RWPE2 (cell line): ENCODE results near the gene C15orf40.

Experiments used
- ATAC-seq: fragments of 200-7000 bp; cut with Tn5 transposase; 3 replicates; pipeline ENCODE4 v1.9.1; 2021; ENCODE audit warnings: low read depth
- DNase-seq: peaks from one replicate; pipeline ENCODE4 v3.0.0-alpha.2; 2020; ENCODE audit warnings: low spot score
- H3K27ac ChIP-seq: fragments of 450-650 bp; 2 replicates; pipeline ENCODE4 v1.5.1; 2017; ENCODE audit warnings: mild to moderate bottlenecking; ENCODE audit not compliant: poor library complexity, severe bottlenecking
- H3K27me3 ChIP-seq: fragments of 250-450 bp; sonication (Bioruptor Pico); 2 replicates; pipeline ENCODE4 v1.5.1; 2021; ENCODE audit warnings: mild to moderate bottlenecking, moderate library complexity; ENCODE audit not compliant: insufficient read depth, poor library complexity, severe bottlenecking
- H3K36me3 ChIP-seq: fragments of 250-450 bp; sonication (Bioruptor Pico); 2 replicates; pipeline ENCODE4 v1.5.1; 2020; ENCODE audit warnings: low read depth, mild to moderate bottlenecking, moderate library complexity
- H3K4me1 ChIP-seq: fragments of 250-450 bp; sonication (Bioruptor Pico); 2 replicates; pipeline ENCODE4 v1.5.1; 2021; ENCODE audit warnings: mild to moderate bottlenecking, moderate library complexity; ENCODE audit not compliant: insufficient read depth, poor library complexity, severe bottlenecking
- H3K4me3 ChIP-seq: fragments of 250-450 bp; sonication (Bioruptor Pico); 2 replicates; pipeline ENCODE4 v1.5.1; 2021; ENCODE audit warnings: mild to moderate bottlenecking, moderate library complexity; ENCODE audit not compliant: severe bottlenecking
- H3K9me3 ChIP-seq: fragments of 250-450 bp; sonication (Bioruptor Pico); 2 replicates; pipeline ENCODE4 v1.5.1; 2021; ENCODE audit warnings: mild to moderate bottlenecking, moderate library complexity; ENCODE audit not compliant: severe bottlenecking
- CTCF ChIP-seq: fragments of 450-650 bp; IDR thresholded peaks from one replicate; pipeline ENCODE4 v1.5.1; 2017; ENCODE audit warnings: mild to moderate bottlenecking, moderate library complexity; ENCODE audit not compliant: poor library complexity, severe bottlenecking

Gene C15orf40

DNA sequence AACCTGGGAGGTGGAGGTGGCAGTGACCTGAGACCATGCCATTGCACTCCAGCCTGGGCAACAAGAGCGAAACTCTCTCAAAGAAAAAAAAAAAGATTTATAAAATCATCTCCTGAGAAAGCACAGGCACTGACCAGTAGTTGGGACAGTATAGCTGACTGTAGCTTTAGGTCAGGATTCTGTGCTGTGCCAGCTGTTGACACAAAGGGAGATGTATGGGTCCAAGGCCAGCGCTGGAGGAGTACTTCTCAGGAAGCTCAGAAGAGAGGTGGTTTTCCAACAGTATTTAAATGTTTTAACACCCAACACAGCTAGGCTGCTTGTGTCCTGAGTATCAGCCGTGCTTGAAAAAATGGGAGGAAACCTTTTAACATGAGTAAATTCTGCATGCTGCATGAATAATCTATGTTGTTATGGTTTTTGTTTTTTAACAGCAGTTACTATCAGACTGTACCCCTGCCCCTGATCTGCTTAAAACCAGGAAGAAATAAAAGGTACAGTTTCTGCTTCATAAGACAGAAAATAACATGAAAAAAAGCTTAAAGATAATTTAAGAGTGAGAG, 18.9 kb downstream of the C15orf40 start:
- no peak for DNase-seq
- no peak for TF ChIP-seq CTCF
- H3K4me3 ChIP-seq = no peak overlapping the region
- no peaks in the 10 kb centered on the region for H3K9me3 ChIP-seq
- H3K27me3 ChIP-seq = no peaks in the 10 kb centered on the region
- H3K4me1 ChIP-seq = peaks cover 1% of the 10 kb centered on the region
- 0 out of 3 replicates have a peak, but pooled peaks have one; percentile 27 for ATAC-seq
- H3K27ac ChIP-seq = no peak overlapping the region
- peaks cover 31% of the 10 kb centered on the region for H3K36me3 ChIP-seq

DNA sequence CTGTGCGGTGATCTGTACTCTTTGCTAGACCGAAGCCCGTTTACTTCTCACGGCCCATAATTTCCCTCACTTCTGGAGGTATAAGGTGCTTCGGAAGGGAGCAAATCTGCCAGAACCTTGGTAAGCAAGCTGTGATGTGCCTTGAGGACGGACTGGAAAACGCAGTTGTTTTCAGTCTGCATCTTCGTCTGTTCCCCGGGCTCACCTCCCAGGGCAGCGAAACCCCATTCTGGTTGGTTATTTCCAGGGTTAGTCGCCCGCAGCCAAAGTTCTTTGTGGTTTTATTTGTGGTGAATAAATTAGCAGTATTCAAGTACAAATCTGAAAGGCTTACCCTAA, 25.0 kb downstream of the C15orf40 start:
- ATAC-seq = peak; percentile 26; the same call in 2 of the 3 replicates
- no peaks in the 10 kb centered on the region for H3K27me3 ChIP-seq
- no peak for TF ChIP-seq CTCF

DNA sequence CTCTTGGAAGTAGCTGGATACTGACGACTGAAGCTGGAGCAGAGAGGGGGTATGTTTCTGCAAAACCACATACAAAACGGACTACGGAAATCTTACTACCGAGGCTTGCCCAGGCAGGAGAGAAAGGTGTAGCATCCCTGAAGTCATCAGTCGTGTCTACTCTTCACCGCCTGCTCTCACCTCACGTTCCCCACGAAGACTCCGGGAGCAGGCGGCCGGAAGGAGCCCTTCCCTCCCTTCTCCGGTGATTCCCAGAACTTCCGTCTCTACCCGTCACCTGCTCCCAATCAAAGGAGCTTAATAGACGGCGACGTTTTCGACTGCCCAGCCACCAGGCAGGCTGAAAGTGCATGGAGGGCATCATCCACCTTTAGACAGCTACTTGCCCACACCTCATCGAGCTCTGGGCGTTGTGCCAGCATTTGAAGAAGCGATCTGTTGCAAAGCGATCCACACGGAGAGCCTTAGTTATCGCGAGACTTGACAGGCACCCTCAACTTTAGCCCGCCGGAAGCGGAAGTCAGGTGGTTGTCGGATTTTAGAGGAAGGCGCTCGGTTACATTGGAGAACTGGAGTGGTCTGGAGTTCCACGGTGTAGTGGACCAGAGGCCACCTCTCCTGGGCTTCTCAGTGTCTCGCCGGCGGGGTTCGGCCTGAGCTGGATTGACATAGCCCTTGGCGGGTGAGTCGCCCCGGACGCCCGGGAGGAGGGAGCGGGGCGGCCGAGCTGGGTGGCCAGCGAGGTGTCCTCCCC, 25.6 kb downstream of the C15orf40 start, which contains the start of gene RAMAC:
TSS of gene RAMAC (plus strand) at position 523 of the 754 bp plus-strand sequence. CDS start 2,809 bp downstream, outside the sequence.
- peaks cover 34% of the 10 kb centered on the region for H3K36me3 ChIP-seq
- peak within 1 kb of the TSS; percentile 39 for H3K27ac ChIP-seq
- no peak for TF ChIP-seq CTCF
- ATAC-seq = peak; percentile 94
- no peaks in the 10 kb centered on the region for H3K9me3 ChIP-seq
- H3K4me1 ChIP-seq = peaks cover 15% of the 10 kb centered on the region
- DNase-seq = peak; percentile 97
- H3K4me3 ChIP-seq = peak within 1 kb of the TSS; percentile 80
- H3K27me3 ChIP-seq = no peaks in the 10 kb centered on the region

More for the DNA sequence above, 25.0 kb downstream of the C15orf40 start:
- H3K27ac ChIP-seq = peak overlapping the region; percentile 39
- peak overlapping the region; percentile 80 for H3K4me3 ChIP-seq
- no peak for DNase-seq
- no peaks in the 10 kb centered on the region for H3K9me3 ChIP-seq
- H3K36me3 ChIP-seq = peaks cover 37% of the 10 kb centered on the region
- peaks cover 15% of the 10 kb centered on the region for H3K4me1 ChIP-seq

DNA sequence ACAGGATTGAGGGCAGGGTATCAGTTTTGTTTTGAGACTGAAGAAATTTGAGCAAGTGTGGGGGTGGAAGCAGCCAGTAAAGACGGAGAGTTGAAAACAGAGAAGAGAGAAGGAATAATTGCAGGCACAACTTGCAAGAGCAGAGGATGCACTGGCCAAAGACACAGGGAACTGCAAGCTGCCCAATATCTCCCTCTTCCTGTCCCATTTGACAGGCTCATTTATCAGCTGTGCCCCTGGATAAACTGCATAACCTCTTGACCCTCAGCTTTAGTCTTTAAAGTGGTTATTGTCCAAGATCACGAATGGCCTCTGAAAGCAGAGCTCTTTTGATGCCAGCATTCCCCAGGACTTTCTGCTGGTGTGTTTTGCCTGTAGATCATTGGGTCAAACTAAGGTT, 30.5 kb downstream of the C15orf40 start:
- H3K27me3 ChIP-seq = no peaks in the 10 kb centered on the region
- H3K9me3 ChIP-seq = no peaks in the 10 kb centered on the region
- DNase-seq = no peak
- TF ChIP-seq CTCF = no peak
- ATAC-seq = no peak
- H3K27ac ChIP-seq = no peak overlapping the region
- H3K4me3 ChIP-seq = no peak overlapping the region
- H3K36me3 ChIP-seq = no peaks in the 10 kb centered on the region
- H3K4me1 ChIP-seq = peaks cover 7% of the 10 kb centered on the region

- no peak for TF ChIP-seq CTCF
- no peak for DNase-seq
- H3K4me3 ChIP-seq = no peak overlapping the region
- no peaks in the 10 kb centered on the region for H3K4me1 ChIP-seq
- no peaks in the 10 kb centered on the region for H3K9me3 ChIP-seq
- 0 out of 3 replicates have a peak, but pooled peaks have one; percentile 14 for ATAC-seq
- H3K36me3 ChIP-seq = no peaks in the 10 kb centered on the region
- H3K27me3 ChIP-seq = no peaks in the 10 kb centered on the region
- H3K27ac ChIP-seq = no peak overlapping the region
Observed at GRCh38 chr15:82979726-82980125, 31.7 kb downstream of the C15orf40 start.
